Vagina (tissue), 2 donors: ENCODE measurements around the gene PCSK6. TPM values are rescaled to one million over a fixed set of nuclear protein-coding genes. Genes with fewer than 3 reads are reported as not detected.

Experiments used
- DNase-seq, 2 donors: peaks; one replicate each; pipeline ENCODE4 v3.0.0-alpha.2; 2017; ENCODE audit errors: extremely low spot score in 2 of 2
- H3K27ac ChIP-seq: fragments of 200-600 bp; sonication (generic); one replicate; pipeline ENCODE4 v1.5.1; 2019
- H3K27me3 ChIP-seq: fragments of 200-600 bp; sonication (generic); one replicate; pipeline ENCODE4 v1.5.1; 2019
- H3K36me3 ChIP-seq, 2 donors: fragments of 200-600 bp; sonication (generic); one replicate each; pipeline ENCODE4 v1.5.1; 2017 to 2019
- H3K4me1 ChIP-seq: fragments of 200-600 bp; sonication (generic); one replicate; pipeline ENCODE4 v1.5.1; 2019
- H3K4me3 ChIP-seq, 2 donors: fragments of 200-600 bp; sonication (generic); 1 replicate in 1 of 2; 2 replicates in 1 of 2; pipeline ENCODE4 v1.5.1; 2016 to 2019
- H3K9me3 ChIP-seq: fragments of 200-600 bp; sonication (generic); one replicate; pipeline ENCODE4 v1.5.1; 2019
- CTCF ChIP-seq, 3 experiments: fragments of 450-650 bp in 2 of 3; fragments of 200-600 bp in 1 of 3; sonication (generic) in 1 of 3; IDR thresholded peaks; one replicate each; pipeline ENCODE4 v1.5.1; 2017 to 2019; ENCODE audit warnings: antibody characterized with exemption in 3 of 3, mild to moderate bottlenecking in 2 of 3, moderate library complexity in 2 of 3
- POLR2A ChIP-seq, 2 donors: fragments of 450-650 bp; IDR thresholded peaks; one replicate each; pipeline ENCODE4 v1.6.1; 2017; ENCODE audit warnings: antibody characterized with exemption in 2 of 2, mild to moderate bottlenecking in 2 of 2, moderate library complexity in 2 of 2
- POLR2AphosphoS5 ChIP-seq, 2 donors: sonication (generic); formaldehyde crosslinking; IDR thresholded peaks; one replicate each; pipeline ENCODE4 v1.9.0; 2017; ENCODE audit warnings: antibody characterized with exemption in 2 of 2, mild to moderate bottlenecking in 2 of 2, low read depth in 1 of 2; ENCODE audit not compliant: insufficient read depth in 1 of 2
- intact Hi-C: fragments of 100-400 bp; cut with DNase I; formaldehyde crosslinking; loops from one replicate; pipeline ENCODE4 v1.15.1; 2023
- total RNA-seq: library from RNA; depleted of rRNA; stranded (reverse); fragments of >200 nt; gene quantifications from one replicate; pipeline ENCODE4 v1.2.3, GENCODE V29; 2016

Gene PCSK6
- total RNA-seq, 1 donor from 2014 or later, result 7.4 TPM

- TF ChIP-seq POLR2A (IDR thresholded peaks at IDR 0.05) (no peak), POLR2AphosphoS5 (IDR thresholded peaks at IDR 0.05; ENCODE audit: insufficient read depth in 1 of 2, low read depth in 1 of 2) (no peak), CTCF (IDR thresholded peaks at IDR 0.05) (no peak)
- intact Hi-C loops, result no loop called here
- H3K36me3 ChIP-seq, result no peaks in the 10 kb centered on the region
- H3K9me3 ChIP-seq, result no peaks in the 10 kb centered on the region
- no peaks in the 10 kb centered on the region for H3K4me1 ChIP-seq
- no peak overlapping the region for H3K4me3 ChIP-seq
- DNase-seq, result no peak
- no peaks in the 10 kb centered on the region for H3K27me3 ChIP-seq
- no peak overlapping the region for H3K27ac ChIP-seq
These were observed 81.3 kb downstream of the PCSK6 start for GRCh38 chr15:101407966-101408775.

DNA sequence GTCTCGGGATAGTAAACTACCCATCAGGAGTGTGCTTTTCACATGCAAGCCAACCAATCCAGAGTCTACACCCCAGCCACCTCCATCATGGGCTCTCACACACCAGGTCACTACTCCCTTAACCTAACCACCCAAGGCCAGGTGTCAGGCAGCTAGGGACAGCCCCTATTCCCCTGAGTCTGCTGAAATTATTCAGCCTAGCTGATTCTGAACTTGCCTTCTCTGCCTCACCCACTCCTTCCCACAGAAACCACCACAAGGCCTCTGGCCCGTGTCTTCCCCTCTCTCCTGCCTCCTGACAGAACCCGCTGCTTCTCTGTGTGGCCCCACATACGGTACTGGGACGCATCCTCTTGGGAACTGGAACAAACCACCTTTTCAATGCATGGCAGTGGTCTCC, 82.1 kb downstream of the PCSK6 start:
- H3K27ac ChIP-seq, result no peak overlapping the region
- H3K36me3 ChIP-seq, result no peaks in the 10 kb centered on the region
- intact Hi-C loops, result no loop called here
- TF ChIP-seq CTCF (IDR thresholded peaks at IDR 0.05) (no peak), POLR2A (IDR thresholded peaks at IDR 0.05) (no peak), POLR2AphosphoS5 (IDR thresholded peaks at IDR 0.05; ENCODE audit: insufficient read depth in 1 of 2, low read depth in 1 of 2) (no peak)
- no peaks in the 10 kb centered on the region for H3K4me1 ChIP-seq
- no peaks in the 10 kb centered on the region for H3K9me3 ChIP-seq
- no peak overlapping the region for H3K4me3 ChIP-seq
- H3K27me3 ChIP-seq, result no peaks in the 10 kb centered on the region
- DNase-seq, result no peak

DNA sequence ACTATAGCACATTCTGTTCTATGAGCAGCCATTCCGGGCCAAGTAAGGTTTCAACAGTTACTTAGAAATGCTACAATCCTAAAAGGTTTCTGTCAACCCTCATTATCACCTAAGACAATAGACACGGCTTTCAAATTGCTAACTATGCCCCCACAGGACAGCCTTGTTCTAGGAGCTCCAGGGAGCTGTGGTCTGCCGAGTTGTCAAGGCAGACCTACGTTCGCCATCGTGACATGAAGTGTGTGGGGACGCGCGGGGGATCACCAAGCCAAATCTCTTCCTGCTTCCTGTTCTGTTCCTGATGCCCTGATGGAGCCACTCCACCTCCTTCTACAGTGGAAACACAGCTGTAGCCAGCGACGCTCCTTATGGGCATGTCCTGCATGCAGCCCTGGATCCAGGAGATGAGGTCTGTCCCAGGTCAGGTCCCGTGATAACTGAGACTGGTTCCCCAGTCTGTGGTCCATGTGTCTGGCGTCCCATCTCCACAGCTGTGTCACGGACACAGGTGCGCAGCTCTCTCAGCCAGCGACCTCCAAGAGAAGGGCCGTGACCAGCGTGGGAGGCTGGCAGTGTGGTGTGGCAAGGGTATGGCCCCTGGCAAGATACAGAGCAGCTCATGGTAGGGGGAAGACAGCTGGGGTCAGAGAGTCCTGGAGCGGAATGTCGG, 82.8 kb downstream of the PCSK6 start:
- Histone ChIP-seq H3K4me1 (no peaks in the 10 kb centered on the region), H3K27ac (no peak overlapping the region), H3K9me3 (no peaks in the 10 kb centered on the region), H3K36me3 (no peaks in the 10 kb centered on the region), H3K4me3 (no peak overlapping the region), H3K27me3 (no peaks in the 10 kb centered on the region)
- no peak for DNase-seq
- TF ChIP-seq POLR2AphosphoS5 (IDR thresholded peaks at IDR 0.05; ENCODE audit: insufficient read depth in 1 of 2, low read depth in 1 of 2) (no peak), CTCF (IDR thresholded peaks at IDR 0.05) (no peak), POLR2A (IDR thresholded peaks at IDR 0.05) (no peak)
- intact Hi-C loops, result no loop called here

GRCh38 chr15:101406036-101406435, 83.5 kb downstream of the PCSK6 start:
- H3K4me3 ChIP-seq, result no peak overlapping the region
- DNase-seq, result no peak

More at GRCh38 chr15:101406036-101406435, 83.5 kb downstream of the PCSK6 start:
- Histone ChIP-seq H3K9me3 (no peaks in the 10 kb centered on the region), H3K4me1 (no peaks in the 10 kb centered on the region), H3K27me3 (no peaks in the 10 kb centered on the region), H3K27ac (no peak overlapping the region), H3K36me3 (no peaks in the 10 kb centered on the region)
- no peak for TF ChIP-seq CTCF (IDR thresholded peaks at IDR 0.05)
- TF ChIP-seq POLR2A (IDR thresholded peaks at IDR 0.05), result no peak
- no peak for TF ChIP-seq POLR2AphosphoS5 (IDR thresholded peaks at IDR 0.05; ENCODE audit: insufficient read depth in 1 of 2, low read depth in 1 of 2)
- intact Hi-C loops, result no loop called here
